ENCODE results near the gene SS18L1.
A peak's percentile ranks its signal among the peaks of the same experiment; 100 is the strongest.

Gene SS18L1

DNA sequence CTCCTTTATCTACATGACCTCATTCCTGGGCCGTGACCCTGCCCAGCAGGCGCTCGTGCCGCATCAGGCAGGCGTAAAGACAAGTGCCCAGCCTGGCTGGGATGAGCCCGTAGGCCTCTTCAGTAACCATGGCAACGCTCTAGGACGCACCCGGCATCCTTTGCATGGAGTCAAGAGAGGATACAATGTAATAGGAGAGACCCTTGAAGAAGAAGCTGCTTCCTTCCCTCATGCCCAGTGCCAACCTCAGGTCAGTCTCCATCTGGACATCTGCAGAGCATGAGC is 26.3 kb upstream of the SS18L1 start:
- Mint-ChIP-seq H3K9me3 (no peaks in the 10 kb centered on the region), H3K4me3 (no peak overlapping the region), H3K4me1 (peaks cover 30% of the 10 kb centered on the region), H3K27ac (no peak overlapping the region), H3K36me3 (peaks cover 9% of the 10 kb centered on the region)
- ATAC-seq = no peak
- no peak for DNase-seq (ENCODE audit: low spot score in 2 of 2)

DNA sequence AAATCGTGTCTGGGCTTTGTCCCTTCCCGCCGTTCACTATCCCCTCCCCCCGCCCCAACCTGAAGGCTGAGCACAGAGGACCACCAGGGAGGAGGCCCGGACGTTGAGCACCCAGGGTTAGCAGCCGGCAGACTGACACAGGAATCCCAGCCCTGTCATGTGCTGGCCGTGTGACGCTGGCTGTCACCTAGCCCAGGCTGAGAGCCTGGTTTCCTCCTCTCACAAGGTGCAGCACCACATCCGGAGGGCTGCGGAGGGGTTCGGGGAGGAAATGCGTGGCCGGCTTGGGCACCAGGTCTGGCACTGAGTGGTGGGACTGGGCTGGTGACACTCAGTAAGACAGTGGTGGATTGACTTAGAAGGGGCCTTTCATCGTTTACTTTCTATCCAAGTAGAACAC is 25.9 kb upstream of the SS18L1 start:
- H3K27ac Mint-ChIP-seq = peak overlapping the region; percentile 48
- H3K9me3 Mint-ChIP-seq = no peaks in the 10 kb centered on the region
- H3K4me3 Mint-ChIP-seq = no peak overlapping the region
- ATAC-seq (peak; percentile 59), DNase-seq (ENCODE audit: low spot score in 2 of 2) (peak; percentile 42 to 72)
- peaks cover 9% of the 10 kb centered on the region for H3K36me3 Mint-ChIP-seq
- H3K4me1 Mint-ChIP-seq = peaks cover 30% of the 10 kb centered on the region

DNA sequence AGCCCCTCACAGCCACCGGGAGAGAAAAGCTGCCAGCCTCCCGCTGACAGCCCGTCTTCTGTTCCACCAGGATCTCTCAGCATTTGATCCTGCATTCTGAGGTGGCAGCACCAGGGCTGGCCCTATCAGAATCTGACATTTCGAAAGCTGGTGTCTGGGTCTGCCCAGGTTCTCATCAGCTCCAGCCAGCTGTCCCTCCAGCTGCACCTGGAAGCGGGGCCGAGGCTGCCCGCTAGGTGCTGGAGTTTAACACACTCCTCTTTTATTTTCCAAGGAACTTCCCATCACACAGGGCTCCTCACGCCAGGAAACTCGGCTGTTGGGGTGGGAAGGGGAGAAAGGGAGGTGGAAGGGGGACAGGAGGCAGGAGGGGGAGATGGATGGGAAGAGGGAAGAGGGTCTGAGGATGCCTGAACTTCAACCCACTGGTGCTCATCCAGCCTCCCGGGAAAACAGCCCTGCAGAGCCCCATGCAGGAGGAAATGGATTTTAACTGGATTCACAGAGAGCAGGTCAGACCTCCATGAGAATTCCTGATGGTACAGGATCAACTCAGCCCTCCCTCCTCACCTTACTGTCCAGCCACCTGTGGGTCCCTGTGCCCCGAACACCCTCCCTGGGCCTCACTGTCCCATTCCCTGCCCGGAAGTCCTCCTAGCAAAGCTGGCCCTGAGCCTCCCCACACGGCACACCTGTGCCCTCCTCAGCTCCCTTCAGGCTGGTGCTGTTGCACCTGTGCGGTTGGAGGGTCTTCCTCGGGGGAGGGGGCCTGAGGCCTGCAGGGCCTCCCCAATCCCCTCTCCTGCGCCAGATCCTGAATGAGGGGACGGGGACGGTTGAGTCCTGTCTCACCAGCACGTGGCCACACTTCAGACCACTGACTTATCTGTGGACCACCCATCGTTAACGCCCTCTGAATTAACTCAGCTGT is 25.2 kb upstream of the SS18L1 start:
- Mint-ChIP-seq H3K27ac (peak overlapping the region; percentile 48), H3K9me3 (no peaks in the 10 kb centered on the region), H3K4me1 (peaks cover 32% of the 10 kb centered on the region), H3K36me3 (peaks cover 9% of the 10 kb centered on the region), H3K4me3 (no peak overlapping the region)
- ATAC-seq (no peak), DNase-seq (ENCODE audit: low spot score in 2 of 2) (no peak)

DNA sequence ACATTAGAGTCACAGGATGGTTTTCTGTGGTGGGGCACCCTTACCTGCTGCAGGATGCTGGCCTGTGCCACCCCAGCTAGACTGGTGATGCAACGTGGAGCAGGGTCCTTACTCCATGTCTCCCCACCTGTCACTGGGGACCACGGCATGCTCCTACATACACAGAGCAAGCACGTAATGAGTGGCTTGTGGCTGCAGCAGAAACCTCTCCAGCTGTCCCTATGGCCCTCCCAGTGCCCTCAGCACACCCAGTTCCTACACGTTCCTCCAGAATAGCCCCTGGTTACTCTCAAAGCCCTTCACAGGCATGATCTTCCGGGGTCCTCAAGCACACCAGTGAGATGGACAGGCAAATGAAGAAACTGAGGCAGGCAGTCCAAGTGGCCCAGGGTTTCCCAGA is 24.5 kb upstream of the SS18L1 start:
- H3K4me3 Mint-ChIP-seq = no peak overlapping the region
- peaks cover 9% of the 10 kb centered on the region for H3K36me3 Mint-ChIP-seq
- H3K27ac Mint-ChIP-seq = no peak overlapping the region
- DNase-seq (ENCODE audit: low spot score in 2 of 2) (no peak), ATAC-seq (no peak)
- H3K9me3 Mint-ChIP-seq = no peaks in the 10 kb centered on the region
- H3K4me1 Mint-ChIP-seq = peaks cover 40% of the 10 kb centered on the region

DNA sequence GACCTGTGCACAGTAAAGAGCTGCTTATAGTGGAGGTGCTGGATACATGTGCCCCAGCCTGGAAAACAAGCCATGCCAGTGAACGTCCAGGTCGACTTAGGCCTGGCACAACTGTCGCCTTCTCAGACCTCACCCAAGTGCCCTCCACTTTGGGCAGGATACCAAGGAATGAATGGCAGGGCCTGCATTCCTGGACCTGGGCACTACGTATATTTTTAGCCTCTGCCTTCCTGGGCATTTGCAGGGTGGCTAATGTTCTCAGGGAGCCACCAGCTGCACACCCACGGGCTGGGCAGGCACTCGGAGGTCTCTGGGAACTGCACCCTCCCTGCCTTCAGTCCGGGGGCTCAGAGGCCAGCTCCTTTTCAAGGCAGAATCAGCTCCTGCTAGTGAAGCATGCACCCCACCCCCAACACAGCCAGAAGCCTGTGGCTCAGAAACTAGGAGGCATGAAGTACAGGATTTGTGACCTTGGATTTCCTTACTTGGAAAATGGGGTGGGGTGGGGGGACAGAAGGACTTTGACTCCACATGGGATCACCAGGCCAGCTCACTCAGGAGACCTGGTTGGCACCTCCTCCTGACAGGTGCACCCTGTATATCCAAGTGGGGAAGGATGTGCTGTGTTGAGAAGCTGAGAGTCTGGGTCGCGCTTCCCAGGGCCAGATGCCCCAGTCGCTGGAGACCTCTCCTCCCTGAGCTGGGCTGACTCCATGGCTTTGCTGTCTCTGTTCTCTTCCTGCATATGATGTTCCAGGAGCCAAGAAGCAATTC is 23.8 kb upstream of the SS18L1 start:
- Mint-ChIP-seq H3K4me3 (peak overlapping the region; percentile 10), H3K36me3 (peaks cover 15% of the 10 kb centered on the region), H3K4me1 (peaks cover 44% of the 10 kb centered on the region), H3K9me3 (no peaks in the 10 kb centered on the region), H3K27ac (no peak overlapping the region)
- ATAC-seq = no peak
- DNase-seq (ENCODE audit: low spot score in 2 of 2) = no peak

DNA sequence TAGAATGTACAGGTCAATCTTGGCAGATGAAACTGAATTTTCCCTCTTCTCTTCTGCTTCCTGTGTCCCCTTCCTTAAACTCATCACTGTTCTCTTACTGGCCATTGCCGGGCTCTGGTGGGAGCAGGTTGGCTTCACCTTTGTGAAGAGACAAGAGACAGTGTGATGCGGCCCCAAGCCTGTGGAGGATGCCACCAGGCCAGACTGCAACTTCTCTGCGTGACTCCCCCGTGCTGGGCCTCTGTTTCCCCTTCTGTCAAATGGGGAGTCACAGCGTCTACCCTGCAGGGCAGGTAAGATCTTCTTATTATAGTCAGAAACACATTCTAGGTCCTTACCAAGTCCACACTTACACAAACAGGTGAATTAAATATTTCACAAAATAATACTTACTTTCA is 23.2 kb upstream of the SS18L1 start:
- Mint-ChIP-seq H3K4me1 (peaks cover 44% of the 10 kb centered on the region), H3K36me3 (peaks cover 21% of the 10 kb centered on the region), H3K27ac (no peak overlapping the region), H3K9me3 (no peaks in the 10 kb centered on the region), H3K4me3 (peak overlapping the region; percentile 10)
- no peak for ATAC-seq
- DNase-seq (ENCODE audit: low spot score in 2 of 2) = no peak

DNA sequence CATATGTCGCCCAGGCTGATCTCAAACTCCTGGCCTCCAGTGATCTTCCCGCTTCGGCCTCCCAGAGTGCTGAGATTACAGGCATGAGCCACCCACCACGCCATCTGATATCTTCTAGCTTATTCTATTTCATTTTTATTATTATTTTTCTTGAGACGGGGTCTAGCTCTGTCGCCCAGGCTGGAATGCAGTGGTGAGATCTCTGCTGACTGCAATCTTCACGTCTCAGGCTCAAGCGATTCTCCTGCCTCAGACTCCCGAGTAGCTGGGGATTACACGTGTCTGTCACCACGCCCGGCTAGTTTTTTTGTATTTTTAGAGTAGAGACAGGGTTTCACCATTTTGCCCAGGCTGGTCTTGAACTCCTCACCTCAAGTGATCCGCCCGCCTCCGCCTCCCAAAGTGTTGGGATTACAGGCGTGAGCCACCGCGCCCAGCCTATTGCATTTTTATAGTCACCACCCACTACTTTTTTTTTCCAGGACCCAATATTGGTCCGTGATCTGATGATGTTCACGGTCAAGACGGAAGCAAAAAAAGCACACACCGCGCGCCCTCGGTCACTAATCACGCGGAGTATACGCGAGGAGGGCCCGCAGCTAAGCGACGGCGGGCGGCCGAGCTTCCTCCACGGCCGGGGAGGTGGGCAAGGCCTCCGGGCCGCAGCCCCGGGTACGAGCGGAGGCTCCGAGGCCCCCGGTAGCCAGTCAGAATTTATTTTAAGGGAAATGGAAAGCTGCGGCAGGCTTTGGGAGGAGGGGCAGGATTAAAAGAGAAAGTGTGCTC is 22.4 kb upstream of the SS18L1 start:
- ATAC-seq = peak; percentile 1
- H3K4me1 Mint-ChIP-seq = peaks cover 44% of the 10 kb centered on the region
- DNase-seq (ENCODE audit: low spot score in 2 of 2) = no peak
- H3K27ac Mint-ChIP-seq = peak overlapping the region; percentile 84
- H3K9me3 Mint-ChIP-seq = no peaks in the 10 kb centered on the region
- peak overlapping the region; percentile 76 for H3K4me3 Mint-ChIP-seq
- peaks cover 29% of the 10 kb centered on the region for H3K36me3 Mint-ChIP-seq

DNA sequence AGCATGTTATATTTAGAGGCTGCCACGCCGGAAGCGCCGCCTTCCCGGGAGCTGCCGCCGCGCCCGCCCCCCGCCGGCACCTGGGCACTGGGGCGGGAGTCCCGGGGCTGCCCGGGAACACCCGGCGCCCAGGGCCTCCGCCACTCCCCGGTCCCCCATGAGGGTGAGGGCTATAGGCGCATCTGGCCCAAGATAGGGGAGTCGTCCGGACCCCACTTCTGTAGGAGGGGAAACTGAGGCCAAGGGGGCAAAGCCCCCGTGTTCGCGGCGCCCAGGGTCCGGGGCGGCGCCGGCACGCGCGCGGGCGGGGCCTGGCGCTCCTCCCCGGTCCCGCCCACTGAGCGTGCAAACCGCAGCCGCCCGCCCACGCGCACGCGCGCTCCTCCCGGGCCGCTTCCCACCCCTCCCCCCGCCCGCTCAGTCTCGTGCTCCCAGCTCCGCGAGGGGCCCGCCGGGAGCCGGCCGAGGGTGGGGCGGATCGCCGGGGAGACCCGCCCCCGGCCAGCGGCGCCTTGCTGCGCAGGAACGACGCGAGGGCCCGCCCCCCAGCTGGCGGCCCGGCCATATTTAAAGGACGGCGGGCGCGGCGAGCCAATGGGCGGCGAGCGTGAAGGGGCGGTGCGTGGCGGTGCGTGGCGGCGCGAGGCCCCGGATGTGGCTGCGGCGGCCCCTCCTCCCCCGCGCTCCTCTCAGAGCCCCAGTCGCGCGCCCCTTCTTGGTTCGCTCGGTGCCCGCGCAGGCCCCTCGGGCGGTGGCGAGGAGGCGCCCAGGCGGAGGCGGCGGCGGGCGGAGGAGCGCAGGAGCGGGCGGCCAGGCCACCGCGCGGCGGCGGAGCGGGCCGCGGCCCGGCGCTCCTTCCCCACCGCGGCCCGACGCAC is 21.6 kb upstream of the SS18L1 start, which contains the start of gene LSM14B:
Gene LSM14B (plus strand): TSS at position 700 of the 878 bp plus-strand sequence. CDS start 192 bp downstream, outside the sequence.
- DNase-seq (ENCODE audit: low spot score in 2 of 2) = peak; percentile 94 to 95
- peak; percentile 88 for ATAC-seq
- H3K4me1 Mint-ChIP-seq = peaks cover 44% of the 10 kb centered on the region
- H3K9me3 Mint-ChIP-seq = no peaks in the 10 kb centered on the region
- peaks cover 37% of the 10 kb centered on the region for H3K36me3 Mint-ChIP-seq
- H3K4me3 Mint-ChIP-seq = peak within 1 kb of the TSS; percentile 76
- H3K27ac Mint-ChIP-seq = peak within 1 kb of the TSS; percentile 84

DNA sequence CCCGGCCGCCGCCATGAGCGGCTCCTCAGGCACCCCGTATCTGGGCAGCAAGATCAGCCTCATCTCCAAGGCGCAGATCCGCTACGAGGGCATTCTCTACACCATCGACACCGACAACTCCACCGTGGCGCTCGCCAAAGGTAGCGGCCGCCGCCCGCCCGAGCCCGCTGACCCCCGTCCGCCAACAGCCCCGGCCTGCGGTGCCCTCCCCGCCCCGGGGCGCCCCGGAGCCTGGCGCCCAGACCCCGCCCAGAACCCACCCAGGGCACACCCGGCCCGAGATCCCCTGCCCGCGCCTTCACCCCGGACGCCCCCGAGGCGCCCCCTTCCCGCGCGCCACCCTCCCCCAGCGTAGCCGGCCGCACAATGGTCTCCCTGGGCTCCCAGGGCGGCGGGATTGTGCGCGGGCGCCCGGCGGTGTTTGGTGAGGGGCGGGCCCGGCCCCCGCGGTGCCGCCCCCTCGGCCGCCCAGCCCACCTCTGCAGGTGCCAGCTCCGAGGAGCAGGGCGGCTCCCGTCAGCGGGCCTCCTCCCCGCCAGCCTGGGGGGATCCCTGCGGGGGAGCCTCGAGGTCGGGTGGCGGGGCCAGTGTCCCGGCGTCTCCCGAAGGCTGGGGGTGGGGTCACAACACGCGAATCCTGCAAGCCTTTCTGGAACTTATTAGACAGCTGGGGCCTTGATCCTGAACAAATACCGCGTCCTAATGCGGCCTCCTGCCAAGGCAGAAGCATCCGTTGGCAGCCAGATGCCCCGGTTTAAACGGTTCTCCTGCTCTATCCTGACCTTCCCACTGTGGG is 20.7 kb upstream of the SS18L1 start:
- Mint-ChIP-seq H3K9me3 (no peaks in the 10 kb centered on the region), H3K4me1 (peaks cover 36% of the 10 kb centered on the region), H3K27ac (no peak overlapping the region), H3K4me3 (peak overlapping the region; percentile 76), H3K36me3 (peaks cover 46% of the 10 kb centered on the region)
- peak; percentile 3 for ATAC-seq
- peak in 1 of 2 donors; percentile 67 for DNase-seq (ENCODE audit: low spot score in 2 of 2)

DNA sequence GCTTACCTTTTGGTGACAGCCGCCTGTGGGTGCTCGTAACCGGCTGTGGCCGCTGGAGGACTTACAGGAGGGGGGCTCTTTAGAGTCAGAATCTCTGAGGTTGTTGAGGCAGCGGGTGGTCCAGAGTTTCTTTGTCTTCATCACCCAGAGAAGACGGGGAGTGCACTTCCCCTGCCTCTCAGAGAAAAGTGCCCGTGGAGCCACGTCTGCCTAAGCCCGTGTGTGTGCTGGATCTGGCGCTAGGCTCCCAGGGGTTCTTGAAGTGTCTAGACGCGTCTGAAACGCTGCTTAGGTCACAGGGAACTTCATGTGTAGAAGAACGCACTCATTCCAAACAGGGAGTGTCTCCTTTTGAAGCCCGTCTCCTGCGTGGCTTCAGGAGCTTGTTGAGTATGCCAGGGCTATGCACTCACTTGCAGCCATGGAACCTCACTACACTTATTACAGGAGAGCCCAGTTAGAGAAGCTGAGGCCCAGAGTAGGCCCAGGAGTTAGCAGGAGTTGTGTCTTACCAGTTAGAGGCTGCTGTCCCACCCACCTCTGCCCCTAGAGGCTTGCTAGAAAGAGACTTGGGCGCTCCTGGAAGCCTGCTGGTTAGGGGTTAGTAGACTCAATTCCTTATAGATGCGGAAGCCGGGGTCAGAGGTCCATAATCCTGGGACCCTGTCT is 20.0 kb upstream of the SS18L1 start:
- ATAC-seq (no peak), DNase-seq (ENCODE audit: low spot score in 2 of 2) (no peak)
- H3K27ac Mint-ChIP-seq = no peak overlapping the region
- peak overlapping the region; percentile 76 for H3K4me3 Mint-ChIP-seq
- no peaks in the 10 kb centered on the region for H3K9me3 Mint-ChIP-seq
- peaks cover 53% of the 10 kb centered on the region for H3K36me3 Mint-ChIP-seq
- H3K4me1 Mint-ChIP-seq = peaks cover 31% of the 10 kb centered on the region

DNA sequence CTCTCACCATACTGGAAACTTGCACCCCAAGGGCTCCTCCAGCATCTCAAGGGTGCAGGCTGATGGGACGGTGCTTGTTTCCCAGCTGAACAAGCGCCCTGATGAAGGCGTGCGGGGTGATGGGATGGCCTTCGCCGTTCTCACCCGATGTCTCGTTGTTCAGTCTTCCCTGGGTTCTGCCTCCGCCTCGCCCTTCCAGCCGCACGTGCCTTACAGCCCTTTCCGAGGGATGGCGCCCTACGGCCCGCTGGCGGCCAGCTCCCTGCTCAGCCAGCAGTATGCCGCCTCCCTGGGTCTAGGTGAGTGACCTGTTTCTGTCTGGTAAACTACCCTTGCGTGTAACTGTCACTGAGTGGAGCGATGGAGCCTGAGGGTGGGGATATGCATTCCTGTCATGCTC is 17.4 kb upstream of the SS18L1 start:
- Mint-ChIP-seq H3K36me3 (peaks cover 74% of the 10 kb centered on the region), H3K27ac (no peak overlapping the region)
- DNase-seq (ENCODE audit: low spot score in 2 of 2) = no peak

DNA sequence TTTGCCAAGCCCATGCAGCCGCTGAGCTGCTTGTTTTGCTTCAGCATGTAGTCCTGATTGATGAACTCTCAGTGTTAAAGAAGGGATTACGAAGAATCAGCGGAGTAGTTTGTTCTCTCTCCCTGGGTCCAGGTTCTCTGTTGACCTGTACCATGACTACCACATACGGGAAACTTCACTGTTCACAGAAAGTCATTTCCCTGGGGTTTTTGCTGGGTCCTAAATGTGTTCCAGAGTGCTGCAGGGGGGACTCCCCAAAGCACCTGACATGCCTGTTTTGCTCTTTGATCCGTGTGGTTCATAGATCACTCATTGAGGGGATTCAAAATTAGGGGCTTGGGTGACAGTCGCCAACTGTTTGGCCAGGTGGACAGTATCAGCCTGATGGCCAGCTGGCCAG is 15.8 kb upstream of the SS18L1 start:
- H3K36me3 Mint-ChIP-seq = peaks cover 85% of the 10 kb centered on the region
- DNase-seq (ENCODE audit: low spot score in 2 of 2) (no peak), ATAC-seq (no peak)
- no peak overlapping the region for H3K27ac Mint-ChIP-seq
- peaks cover 26% of the 10 kb centered on the region for H3K4me1 Mint-ChIP-seq
- no peak overlapping the region for H3K4me3 Mint-ChIP-seq
- no peaks in the 10 kb centered on the region for H3K9me3 Mint-ChIP-seq

More for the DNA sequence above, 17.4 kb upstream of the SS18L1 start:
- Mint-ChIP-seq H3K9me3 (no peaks in the 10 kb centered on the region), H3K4me1 (peaks cover 17% of the 10 kb centered on the region), H3K4me3 (no peak overlapping the region)
- no peak for ATAC-seq

DNA sequence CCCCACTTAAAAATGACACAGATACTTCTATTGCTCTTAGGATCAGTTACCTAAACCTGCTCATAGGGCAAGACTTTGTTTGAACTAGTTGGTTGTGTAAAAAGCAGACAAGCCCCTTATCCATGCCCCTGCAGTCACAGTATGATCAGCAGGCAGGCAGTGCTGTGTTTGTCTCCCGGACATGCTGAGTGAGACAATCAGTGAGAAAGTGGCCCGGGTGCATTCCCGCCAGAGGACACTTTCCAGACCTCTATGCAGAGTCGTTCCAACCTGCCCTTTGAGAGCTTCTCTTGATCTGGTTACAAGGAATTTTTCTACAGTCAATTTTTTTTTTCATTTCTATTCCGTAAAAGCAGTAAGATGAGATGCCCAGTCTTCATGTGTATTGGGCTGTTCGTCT is 15.1 kb upstream of the SS18L1 start:
- ATAC-seq = no peak
- H3K9me3 Mint-ChIP-seq = no peaks in the 10 kb centered on the region
- no peak overlapping the region for H3K4me3 Mint-ChIP-seq
- no peak for DNase-seq (ENCODE audit: low spot score in 2 of 2)
- peak overlapping the region; percentile 27 for H3K27ac Mint-ChIP-seq
- peaks cover 91% of the 10 kb centered on the region for H3K36me3 Mint-ChIP-seq
- peaks cover 30% of the 10 kb centered on the region for H3K4me1 Mint-ChIP-seq
